GM21390 (cell line): ENCODE results near the gene COX14.
"Not testable (repeated sequence)": the region's sequence is repeated elsewhere in the genome, so short reads cannot be mapped to it uniquely, and the experiment has no call there.

ENCODE experiments used
- ATAC-seq: cut with Tn5 transposase; IDR thresholded peaks from one replicate; pipeline ENCODE4 v1.9.1; 2021; ENCODE audit not compliant: unreplicated experiment

Gene COX14

GRCh38 chr12:50107416-50108268 lies 4.4 kb upstream of the COX14 start:
- no peak for ATAC-seq

- no peak for ATAC-seq
Measured at GRCh38 chr12:50109319-50109718, 2.7 kb upstream of the COX14 start.

- ATAC-seq = no peak
Measured at GRCh38 chr12:50110127-50110761, 1.8 kb upstream of the COX14 start.

GRCh38 chr12:50110762-50111351 lies 1.2 kb upstream of the COX14 start:
- ATAC-seq = no peak

GRCh38 chr12:50111395-50111692 lies 692 bp upstream of the COX14 start:
- ATAC-seq = no peak

GRCh38 chr12:50112456-50113218 lies 601 bp downstream of the COX14 start:
- peak; percentile 2 for ATAC-seq

- no peak for ATAC-seq
Measured at GRCh38 chr12:50117057-50117622, 5.1 kb downstream of the COX14 start.

- no peak for ATAC-seq
Measured at GRCh38 chr12:50119387-50119786, 7.4 kb downstream of the COX14 start.

- ATAC-seq = no peak
Measured at GRCh38 chr12:50120521-50120920, 8.5 kb downstream of the COX14 start.

GRCh38 chr12:50120953-50121352 lies 8.9 kb downstream of the COX14 start:
- no peak for ATAC-seq

GRCh38 chr12:50121641-50122040 lies 9.6 kb downstream of the COX14 start:
- ATAC-seq = no peak

- ATAC-seq = no peak
Measured at GRCh38 chr12:50123203-50123602, 11.2 kb downstream of the COX14 start.

GRCh38 chr12:50127546-50127945 lies 15.5 kb downstream of the COX14 start:
- ATAC-seq = no peak

GRCh38 chr12:50129290-50129689 lies 17.3 kb downstream of the COX14 start:
- no peak for ATAC-seq

GRCh38 chr12:50132505-50133135 lies 20.6 kb downstream of the COX14 start:
- ATAC-seq = no peak

GRCh38 chr12:50142993-50143392 lies 31.0 kb downstream of the COX14 start:
- no peak for ATAC-seq

- no peak for ATAC-seq
Measured at GRCh38 chr12:50145439-50145838, 33.4 kb downstream of the COX14 start.

- no peak for ATAC-seq
Measured at GRCh38 chr12:50147281-50147680, 35.2 kb downstream of the COX14 start.

- ATAC-seq = not testable (repeated sequence)
Measured at GRCh38 chr12:50148011-50148410, 36.0 kb downstream of the COX14 start.

- no peak for ATAC-seq
Measured at GRCh38 chr12:50149311-50149710, 37.3 kb downstream of the COX14 start.
